Measurements from ENCODE around the gene LITAF. TPM values are rescaled to one million over a fixed set of nuclear protein-coding genes. Genes with fewer than 3 reads are reported as not detected.

The LITAF gene
- total RNA-seq, 1 donor from 2014 or later: 42.5 TPM

DNA sequence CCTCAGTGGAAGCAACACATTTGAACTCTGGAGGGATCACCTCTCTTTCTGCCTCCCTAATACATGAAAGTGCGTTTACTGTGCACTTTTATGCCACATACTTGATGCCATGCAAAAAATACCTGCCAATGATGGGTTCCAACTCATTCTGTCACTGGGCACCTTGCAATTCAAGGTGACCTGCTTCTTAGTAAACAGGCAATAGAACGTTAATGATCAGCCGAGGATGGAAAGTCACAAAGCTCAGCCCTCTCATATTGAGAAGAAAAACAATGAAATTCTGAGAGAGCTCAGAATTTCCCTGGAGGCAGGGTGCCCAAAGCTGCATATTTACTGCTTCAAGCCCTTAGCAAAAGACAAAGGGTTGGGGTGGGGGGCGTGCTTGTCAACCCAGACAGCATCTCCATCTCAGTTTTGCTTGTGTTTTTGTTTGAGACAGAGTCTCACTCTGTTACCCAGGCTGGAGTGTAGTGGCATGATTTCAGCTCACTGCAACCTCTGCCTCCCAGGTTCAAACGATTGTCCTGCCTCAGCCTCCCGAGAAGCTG is 23.2 kb downstream of the LITAF start:
- Histone ChIP-seq H3K9me3 (ENCODE audit: low read depth) (no peaks in the 10 kb centered on the region), H3F3A (ENCODE audit: low read depth) (peaks cover 6% of the 10 kb centered on the region), H3K79me2 (ENCODE audit: low read depth) (peaks cover 67% of the 10 kb centered on the region), H2AFZ (replicated peaks) (no peak overlapping the region), H3K36me3 (no peaks in the 10 kb centered on the region), H3K4me2 (no peak overlapping the region), H3K27ac (peak overlapping the region; percentile 54), H3K9ac (no peak overlapping the region), H3K4me1 (peaks cover 17% of the 10 kb centered on the region), H3K27me3 (no peaks in the 10 kb centered on the region), H3K4me3 (no peak overlapping the region), H4K20me1 (ENCODE audit: low read depth) (no peaks in the 10 kb centered on the region)
- Mint-ChIP-seq H3K27me3 (ENCODE audit: insufficient read depth, low read depth) (no peaks in the 10 kb centered on the region), H3K27ac (peak overlapping the region; percentile 76), H3K4me1 (peaks cover 17% of the 10 kb centered on the region), H3K9me3 (no peaks in the 10 kb centered on the region), H3K36me3 (no peaks in the 10 kb centered on the region), H3K4me3 (no peak overlapping the region)
- DNase-seq (ENCODE audit: low spot score): no peak
- TF ChIP-seq EZH2phosphoT487 (IDR thresholded peaks at IDR 0.05) (no peak), EZH2 (IDR thresholded peaks at IDR 0.05) (no peak)
- TF ChIP-seq, protein P1, sequence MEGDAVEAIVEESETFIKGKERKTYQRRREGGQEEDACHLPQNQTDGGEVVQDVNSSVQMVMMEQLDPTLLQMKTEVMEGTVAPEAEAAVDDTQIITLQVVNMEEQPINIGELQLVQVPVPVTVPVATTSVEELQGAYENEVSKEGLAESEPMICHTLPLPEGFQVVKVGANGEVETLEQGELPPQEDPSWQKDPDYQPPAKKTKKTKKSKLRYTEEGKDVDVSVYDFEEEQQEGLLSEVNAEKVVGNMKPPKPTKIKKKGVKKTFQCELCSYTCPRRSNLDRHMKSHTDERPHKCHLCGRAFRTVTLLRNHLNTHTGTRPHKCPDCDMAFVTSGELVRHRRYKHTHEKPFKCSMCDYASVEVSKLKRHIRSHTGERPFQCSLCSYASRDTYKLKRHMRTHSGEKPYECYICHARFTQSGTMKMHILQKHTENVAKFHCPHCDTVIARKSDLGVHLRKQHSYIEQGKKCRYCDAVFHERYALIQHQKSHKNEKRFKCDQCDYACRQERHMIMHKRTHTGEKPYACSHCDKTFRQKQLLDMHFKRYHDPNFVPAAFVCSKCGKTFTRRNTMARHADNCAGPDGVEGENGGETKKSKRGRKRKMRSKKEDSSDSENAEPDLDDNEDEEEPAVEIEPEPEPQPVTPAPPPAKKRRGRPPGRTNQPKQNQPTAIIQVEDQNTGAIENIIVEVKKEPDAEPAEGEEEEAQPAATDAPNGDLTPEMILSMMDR (IDR thresholded peaks at IDR 0.05): no peak

DNA sequence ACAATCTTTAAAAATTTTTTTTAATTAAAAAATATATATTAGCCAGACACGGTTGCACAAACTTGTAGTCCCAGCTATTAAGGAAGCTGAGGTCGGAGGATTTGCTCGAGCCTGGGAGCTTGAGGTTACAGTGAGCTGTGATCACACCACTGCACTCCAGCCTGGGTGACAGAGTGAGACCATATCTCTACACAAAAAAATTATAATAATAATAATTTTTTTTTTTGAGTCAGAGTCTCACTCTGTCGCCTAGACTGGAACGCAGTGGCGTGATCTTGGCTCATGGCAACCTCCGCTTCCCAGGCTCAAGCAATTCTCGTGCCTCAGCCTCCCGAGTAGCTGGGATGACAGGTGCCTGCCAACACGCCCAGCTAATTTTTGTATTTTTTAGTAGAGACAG is 23.8 kb downstream of the LITAF start:
- Histone ChIP-seq H3K79me2 (ENCODE audit: low read depth) (peaks cover 65% of the 10 kb centered on the region), H3F3A (ENCODE audit: low read depth) (peaks cover 6% of the 10 kb centered on the region), H3K9me3 (ENCODE audit: low read depth) (no peaks in the 10 kb centered on the region), H3K4me1 (peaks cover 17% of the 10 kb centered on the region), H3K4me3 (no peak overlapping the region), H4K20me1 (ENCODE audit: low read depth) (no peaks in the 10 kb centered on the region), H3K27ac (no peak overlapping the region), H3K4me2 (no peak overlapping the region), H3K9ac (no peak overlapping the region), H2AFZ (replicated peaks) (no peak overlapping the region), H3K27me3 (no peaks in the 10 kb centered on the region), H3K36me3 (no peaks in the 10 kb centered on the region)
- H3K36me3 Mint-ChIP-seq: no peaks in the 10 kb centered on the region
- no peak overlapping the region for H3K27ac Mint-ChIP-seq
- no peak for TF ChIP-seq EZH2phosphoT487 (IDR thresholded peaks at IDR 0.05)
- no peak for TF ChIP-seq EZH2 (IDR thresholded peaks at IDR 0.05)
- TF ChIP-seq, protein P1 (IDR thresholded peaks at IDR 0.05): no peak
- no peaks in the 10 kb centered on the region for H3K27me3 Mint-ChIP-seq (ENCODE audit: insufficient read depth, low read depth)
- H3K4me1 Mint-ChIP-seq: peaks cover 17% of the 10 kb centered on the region
- H3K9me3 Mint-ChIP-seq: no peaks in the 10 kb centered on the region
- no peak overlapping the region for H3K4me3 Mint-ChIP-seq
- no peak for DNase-seq (ENCODE audit: low spot score)

DNA sequence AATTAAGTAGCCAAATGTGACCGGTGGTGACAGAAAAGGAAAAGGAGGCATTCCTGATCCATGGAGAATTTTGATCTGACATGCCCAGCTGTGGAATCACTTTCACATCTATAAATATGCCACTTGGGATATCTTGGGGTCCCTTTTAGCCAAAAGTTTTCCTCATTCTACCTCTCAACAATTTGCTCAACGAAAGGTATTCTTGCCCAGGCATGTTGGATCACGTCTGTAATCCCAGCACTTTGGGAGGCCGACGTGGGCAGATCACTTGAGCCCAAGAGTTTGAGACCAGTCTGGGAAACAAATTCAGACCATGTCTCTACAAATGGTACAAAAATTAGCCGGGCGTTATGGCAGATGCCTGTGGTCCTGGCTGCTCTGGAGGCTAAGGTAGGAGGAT is 24.3 kb downstream of the LITAF start:
- H3K4me1 ChIP-seq: peaks cover 17% of the 10 kb centered on the region
- TF ChIP-seq, protein P1 (IDR thresholded peaks at IDR 0.05): no peak
- TF ChIP-seq EZH2 (IDR thresholded peaks at IDR 0.05) (no peak), EZH2phosphoT487 (IDR thresholded peaks at IDR 0.05) (no peak)
- no peak overlapping the region for H2AFZ ChIP-seq (replicated peaks)
- H3K9me3 ChIP-seq (ENCODE audit: low read depth): no peaks in the 10 kb centered on the region
- Mint-ChIP-seq H3K27me3 (ENCODE audit: insufficient read depth, low read depth) (no peaks in the 10 kb centered on the region), H3K27ac (no peak overlapping the region), H3K4me3 (no peak overlapping the region), H3K4me1 (peaks cover 17% of the 10 kb centered on the region), H3K9me3 (no peaks in the 10 kb centered on the region), H3K36me3 (no peaks in the 10 kb centered on the region)
- no peak overlapping the region for H3K9ac ChIP-seq
- peaks cover 59% of the 10 kb centered on the region for H3K79me2 ChIP-seq (ENCODE audit: low read depth)
- H3K27ac ChIP-seq: no peak overlapping the region
- H3K4me2 ChIP-seq: no peak overlapping the region
- no peak for DNase-seq (ENCODE audit: low spot score)
- peaks cover 6% of the 10 kb centered on the region for H3F3A ChIP-seq (ENCODE audit: low read depth)
- H4K20me1 ChIP-seq (ENCODE audit: low read depth): no peaks in the 10 kb centered on the region
- H3K4me3 ChIP-seq: no peak overlapping the region
- no peaks in the 10 kb centered on the region for H3K27me3 ChIP-seq
- H3K36me3 ChIP-seq: no peaks in the 10 kb centered on the region

Data from neural progenitor cell (in vitro differentiated cells).